B cell (primary cell): ENCODE measurements around the gene ANAPC4. TPM values are rescaled to one million over a fixed set of nuclear protein-coding genes. Genes with fewer than 3 reads are reported as not detected.

ENCODE experiments used
- ATAC-seq: fragments of 200-7000 bp; cut with Tn5 transposase; one replicate; pipeline ENCODE4 v1.10.0; 2021; ENCODE audit warnings: low read depth, mild to moderate bottlenecking, moderate number of reproducible peaks, moderate library complexity
- CTCF ChIA-PET: fragments of 350-600 bp; sonication (Branson Sonifier 250); formaldehyde crosslinking; loops from one replicate; lab custom pipeline; 2021; ENCODE audit warnings: antibody characterized with exemption, inconsistent platforms; lab: Charles Lee
- POLR2A ChIA-PET: fragments of 350-600 bp; sonication (Branson Sonifier 250); formaldehyde crosslinking; loops from one replicate; lab custom pipeline; 2021; ENCODE audit warnings: antibody characterized with exemption; lab: Charles Lee
- DNase-seq: peaks from one replicate; pipeline ENCODE4 v3.0.0; 2013
- H2AFZ ChIP-seq: 2 replicates; pipeline ENCODE4 v1.6.1; 2012; ENCODE audit warnings: mild to moderate bottlenecking, low read depth, low read length; ENCODE audit not compliant: insufficient read depth, poor library complexity, severe bottlenecking
- H3K27ac ChIP-seq, 2 donors: 1 replicate in 1 of 2; 2 replicates in 1 of 2; pipeline ENCODE4 v1.5.1; 2012 to 2013; ENCODE audit warnings: low read length in 2 of 2, mild to moderate bottlenecking in 2 of 2, moderate library complexity in 1 of 2
- H3K27me3 ChIP-seq, 4 experiments: fragments of 200-600 bp in 1 of 4; sonication (generic) in 1 of 4; replicated peaks in 1 of 4; 1 replicate in 2 of 4; 2 replicates in 2 of 4; pipeline versions ENCODE4 v1.6.1 to v1.7.0; 2013 to 2016; ENCODE audit warnings: low read length in 3 of 4, mild to moderate bottlenecking in 2 of 4, mixed read lengths in 1 of 4, moderate library complexity in 1 of 4; ENCODE audit not compliant: insufficient read depth in 4 of 4, control insufficient read depth in 3 of 4; ENCODE audit errors: control extremely low read depth in 1 of 4
- H3K36me3 ChIP-seq, 2 experiments: replicated peaks in 1 of 2; 1 replicate in 1 of 2; 2 replicates in 1 of 2; pipeline versions ENCODE4 v1.6.1 to v1.7.1; 2013; ENCODE audit warnings: low read length in 1 of 2; ENCODE audit not compliant: insufficient read depth in 2 of 2, control insufficient read depth in 1 of 2; ENCODE audit errors: control extremely low read depth in 1 of 2, extremely low read depth in 1 of 2
- H3K4me1 ChIP-seq, 2 donors: fragments of 200-600 bp in 1 of 2; sonication (generic) in 1 of 2; 1 replicate in 1 of 2; 2 replicates in 1 of 2; pipeline versions ENCODE4 v1.5.1 to v1.6.1; 2013 to 2017; ENCODE audit warnings: low read length in 2 of 2; ENCODE audit not compliant: control insufficient read depth in 2 of 2, insufficient read depth in 2 of 2
- H3K4me2 ChIP-seq: replicated peaks from 2 replicates; pipeline ENCODE3; 2012; ENCODE audit warnings: mild to moderate bottlenecking, low read depth, low read length; ENCODE audit not compliant: poor library complexity, severe bottlenecking
- H3K4me3 ChIP-seq, 5 experiments: fragments of 200-600 bp in 1 of 5; sonication (generic) in 1 of 5; 1 replicate in 3 of 5; 2 replicates in 2 of 5; pipeline versions ENCODE4 v1.5.1 to v1.7.0; 2011 to 2016; ENCODE audit warnings: low read length in 4 of 5, mild to moderate bottlenecking in 4 of 5, low read depth in 2 of 5, control low read depth in 1 of 5, moderate library complexity in 1 of 5; ENCODE audit not compliant: insufficient read depth in 1 of 5; ENCODE audit errors: control extremely low read depth in 1 of 5, extremely low read depth in 1 of 5
- H3K79me2 ChIP-seq: fragments of 200-600 bp; sonication (generic); one replicate; pipeline ENCODE4 v1.6.0; 2016; ENCODE audit warnings: low read length; ENCODE audit not compliant: control insufficient read depth, insufficient read depth
- H3K9ac ChIP-seq: fragments of 200-600 bp; sonication (generic); 2 replicates; pipeline ENCODE4 v1.6.1; 2017; ENCODE audit warnings: mild to moderate bottlenecking, low read length, moderate library complexity
- H3K9me3 ChIP-seq, 3 donors: one replicate each; pipeline versions ENCODE4 v1.6.1 to v1.7.1; 2013; ENCODE audit warnings: low read length in 2 of 3; ENCODE audit not compliant: control insufficient read depth in 2 of 3, insufficient read depth in 1 of 3; ENCODE audit errors: control extremely low read depth in 1 of 3
- H4K20me1 ChIP-seq: 2 replicates; pipeline ENCODE4 v1.6.0; 2012; ENCODE audit warnings: mild to moderate bottlenecking, low read length; ENCODE audit not compliant: insufficient read depth, control insufficient read depth, poor library complexity, severe bottlenecking
- H3K27ac Mint-ChIP-seq: one replicate; pipeline ENCODE4 v1.8.0; 2021; ENCODE audit warnings: mixed read lengths
- H3K27me3 Mint-ChIP-seq: one replicate; pipeline ENCODE4 v1.8.0; 2021; ENCODE audit warnings: mixed read lengths
- H3K4me1 Mint-ChIP-seq: one replicate; pipeline ENCODE4 v1.8.0; 2021; ENCODE audit warnings: mixed read lengths
- H3K4me3 Mint-ChIP-seq: one replicate; pipeline ENCODE4 v1.8.0; 2021; ENCODE audit warnings: mixed read lengths
- H3K9me3 Mint-ChIP-seq: one replicate; pipeline ENCODE4 v1.8.0; 2022; ENCODE audit warnings: mixed read lengths; ENCODE audit not compliant: insufficient read depth
- EZH2 ChIP-seq: IDR thresholded peaks from 2 replicates; pipeline ENCODE4 v1.6.1; 2012; ENCODE audit warnings: borderline replicate concordance, low read depth, mild to moderate bottlenecking, moderate library complexity, low read length; ENCODE audit not compliant: insufficient read depth, poor library complexity, severe bottlenecking
- WGBS: methylation state at CpG from one replicate; pipeline ENCODE4 v1.1.5; 2013; ENCODE audit warnings: missing lambda C conversion rate; ENCODE audit not compliant: insufficient coverage; 5-methylcytosine and 5-hydroxymethylcytosine counted together
- intact Hi-C: fragments of 100-400 bp; cut with micrococcal nuclease; formaldehyde crosslinking; loops from one replicate; pipeline ENCODE4 v1.10.0; 2022
- polyA plus RNA-seq: library from polyadenylated mRNA; depleted of rRNA; stranded (reverse); fragments of >200 nt; gene quantifications from 2 replicates; pipeline ENCODE4 v1.2.3, GENCODE V29; 2012
- total RNA-seq, 2 donors: library from RNA; stranded (reverse); fragments of 120-200 nt in 1 of 2; gene quantifications; 1 replicate in 1 of 2; 2 replicates in 1 of 2; pipeline versions ENCODE4 v1.2.3 to v1.2.4, GENCODE V29; 2013 to 2022
- TF ChIP-seq, protein P1 (sequence below): fragments of 200-600 bp; IDR thresholded peaks from one replicate; pipeline ENCODE4 v1.8.0; 2022; ENCODE audit warnings: antibody characterized with exemption, mild to moderate bottlenecking

The ANAPC4 gene
- total and polyA plus RNA-seq, 2 donors (not counting 1 experiment from before 2014, with no cell fraction given): 18.4 to 52.6 TPM

DNA sequence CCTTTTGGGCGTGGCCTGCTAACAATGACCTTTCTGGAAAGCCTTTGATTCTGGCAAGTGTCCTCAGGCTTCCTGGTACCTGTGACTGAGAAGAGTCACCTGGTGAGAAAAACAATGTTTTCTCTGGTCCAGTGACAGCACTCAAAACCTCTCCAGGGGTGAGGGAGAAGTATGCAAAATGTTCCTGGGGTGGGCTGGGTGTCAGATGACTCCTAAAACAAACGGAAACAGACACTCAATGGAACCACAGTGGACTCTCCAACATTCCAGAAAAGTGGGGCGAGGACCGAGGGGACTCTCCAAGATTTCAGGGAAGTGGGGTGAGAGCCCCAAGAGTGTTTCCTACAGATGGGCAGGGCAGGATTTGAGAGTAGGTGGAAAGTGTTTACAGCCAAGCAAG, 69.5 kb downstream of the ANAPC4 start:
- ATAC-seq: no peak
- Histone ChIP-seq H3K27ac (no peak overlapping the region), H3K9ac (no peak overlapping the region), H3K36me3 (no peaks in the 10 kb centered on the region), H3K79me2 (no peaks in the 10 kb centered on the region), H3K4me2 (no peak overlapping the region), H3K27me3 (no peaks in the 10 kb centered on the region), H3K4me3 (no peak overlapping the region), H3K9me3 (no peaks in the 10 kb centered on the region), H4K20me1 (no peaks in the 10 kb centered on the region), H3K4me1 (no peaks in the 10 kb centered on the region), H2AFZ (no peak overlapping the region)
- CTCF ChIA-PET: no interaction called here
- TF ChIP-seq, protein P1, sequence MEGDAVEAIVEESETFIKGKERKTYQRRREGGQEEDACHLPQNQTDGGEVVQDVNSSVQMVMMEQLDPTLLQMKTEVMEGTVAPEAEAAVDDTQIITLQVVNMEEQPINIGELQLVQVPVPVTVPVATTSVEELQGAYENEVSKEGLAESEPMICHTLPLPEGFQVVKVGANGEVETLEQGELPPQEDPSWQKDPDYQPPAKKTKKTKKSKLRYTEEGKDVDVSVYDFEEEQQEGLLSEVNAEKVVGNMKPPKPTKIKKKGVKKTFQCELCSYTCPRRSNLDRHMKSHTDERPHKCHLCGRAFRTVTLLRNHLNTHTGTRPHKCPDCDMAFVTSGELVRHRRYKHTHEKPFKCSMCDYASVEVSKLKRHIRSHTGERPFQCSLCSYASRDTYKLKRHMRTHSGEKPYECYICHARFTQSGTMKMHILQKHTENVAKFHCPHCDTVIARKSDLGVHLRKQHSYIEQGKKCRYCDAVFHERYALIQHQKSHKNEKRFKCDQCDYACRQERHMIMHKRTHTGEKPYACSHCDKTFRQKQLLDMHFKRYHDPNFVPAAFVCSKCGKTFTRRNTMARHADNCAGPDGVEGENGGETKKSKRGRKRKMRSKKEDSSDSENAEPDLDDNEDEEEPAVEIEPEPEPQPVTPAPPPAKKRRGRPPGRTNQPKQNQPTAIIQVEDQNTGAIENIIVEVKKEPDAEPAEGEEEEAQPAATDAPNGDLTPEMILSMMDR: no peak
- intact Hi-C loops: no loop called here
- WGBS: 94% methylated on average over 4 of the region's 4 CpGs
- POLR2A ChIA-PET: no interaction called here
- Mint-ChIP-seq H3K27ac (no peak overlapping the region), H3K4me3 (no peak overlapping the region), H3K4me1 (no peaks in the 10 kb centered on the region), H3K27me3 (no peaks in the 10 kb centered on the region), H3K9me3 (no peaks in the 10 kb centered on the region)
- DNase-seq: no peak

DNA sequence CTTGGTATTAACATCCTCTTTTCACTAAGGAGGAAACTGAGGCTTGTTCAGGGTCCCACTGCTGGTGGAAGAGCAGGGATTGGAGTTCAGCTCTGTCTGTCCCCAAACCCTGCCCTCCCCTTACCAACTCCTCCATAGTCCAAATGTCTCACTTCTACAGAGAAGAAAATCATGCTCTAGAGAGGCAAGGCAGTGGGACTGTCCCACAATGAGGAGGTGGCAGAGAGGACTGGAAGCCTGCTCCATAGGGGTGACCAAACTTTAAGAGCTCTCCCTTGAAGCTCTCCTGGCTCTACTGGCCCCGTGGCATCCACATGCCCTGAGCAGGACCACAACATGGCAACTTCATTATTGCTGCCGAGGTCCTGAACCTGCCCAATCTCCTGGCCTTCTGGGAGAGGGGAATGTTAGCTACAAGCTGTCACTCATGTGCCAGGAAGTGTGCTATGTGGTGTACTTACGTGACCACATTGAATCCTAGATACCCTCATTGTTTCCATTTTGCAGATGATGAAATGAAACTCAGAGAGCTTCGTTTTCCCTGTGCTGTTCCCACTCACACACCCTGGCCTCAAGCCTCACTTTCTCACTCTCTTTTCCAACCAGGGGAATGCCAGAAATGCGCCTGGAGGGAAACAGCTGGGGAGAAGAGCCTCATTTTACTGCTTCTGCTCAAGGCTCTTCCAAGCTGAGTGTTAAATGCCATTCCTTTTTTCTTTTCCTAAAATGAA, 71.5 kb downstream of the ANAPC4 start:
- 100% methylated on average over 1 of the region's 5 CpGs for WGBS
- Mint-ChIP-seq H3K4me3 (no peak overlapping the region), H3K27me3 (peaks cover 4% of the 10 kb centered on the region), H3K9me3 (no peaks in the 10 kb centered on the region), H3K4me1 (no peaks in the 10 kb centered on the region), H3K27ac (no peak overlapping the region)
- Histone ChIP-seq H3K9ac (no peak overlapping the region), H2AFZ (no peak overlapping the region), H3K27me3 (no peaks in the 10 kb centered on the region), H4K20me1 (no peaks in the 10 kb centered on the region), H3K4me3 (no peak overlapping the region), H3K9me3 (no peaks in the 10 kb centered on the region), H3K79me2 (no peaks in the 10 kb centered on the region), H3K36me3 (no peaks in the 10 kb centered on the region), H3K4me2 (no peak overlapping the region), H3K27ac (no peak overlapping the region), H3K4me1 (no peaks in the 10 kb centered on the region)
- TF ChIP-seq EZH2: no peak
- TF ChIP-seq, protein P1: no peak
- CTCF ChIA-PET: no interaction called here
- DNase-seq (no peak), ATAC-seq (no peak)
- POLR2A ChIA-PET: no interaction called here
- intact Hi-C loops: no loop called here
